ENCODE data around the gene LRGUK. TPM values are rescaled to one million over a fixed set of nuclear protein-coding genes. Genes with fewer than 3 reads are reported as not detected.
A peak's percentile ranks its signal among the peaks of the same experiment; 100 is the strongest.

LRGUK gene
- total RNA-seq, 1 experiment from 2014 or later: 1.9 TPM

DNA sequence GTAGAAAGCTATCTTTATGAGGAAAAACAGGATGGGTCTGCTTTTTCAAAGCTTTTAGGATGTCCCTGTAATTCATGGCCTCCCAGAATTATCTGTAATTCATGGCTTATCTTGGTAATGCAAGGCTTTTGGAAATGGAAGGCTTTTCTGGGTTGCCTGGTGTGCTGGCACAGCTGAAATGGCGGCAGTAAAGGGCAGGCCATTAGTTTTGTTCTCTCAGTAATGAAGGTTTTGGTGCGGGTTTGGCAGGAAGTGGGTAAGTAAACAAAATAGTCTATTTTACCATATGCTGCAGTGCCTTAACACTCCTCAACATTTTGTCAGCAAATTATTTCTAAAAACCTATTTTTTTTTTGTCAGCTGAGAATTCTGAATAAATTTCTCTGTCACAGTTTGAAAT is 69.3 kb downstream of the LRGUK start:
- CTCF ChIA-PET: interaction anchor here (1.2 kb wide), 1 partner anchor 161 kb away, joined by 3 read pairs; no protein-coding TSS in a partner anchor
- H3K27ac Mint-ChIP-seq: no peak overlapping the region
- POLR2A ChIA-PET: no interaction called here
- no peaks in the 10 kb centered on the region for H3K9me3 Mint-ChIP-seq
- no peak for ATAC-seq
- no peak overlapping the region for H3K4me3 Mint-ChIP-seq
- no peaks in the 10 kb centered on the region; the same call in 1 of the 2 replicates for H3K36me3 Mint-ChIP-seq
- no peaks in the 10 kb centered on the region for H3K27me3 Mint-ChIP-seq (ENCODE audit: low read depth)
- DNase-seq (ENCODE audit: low spot score): no peak
- TF ChIP-seq, protein P1, sequence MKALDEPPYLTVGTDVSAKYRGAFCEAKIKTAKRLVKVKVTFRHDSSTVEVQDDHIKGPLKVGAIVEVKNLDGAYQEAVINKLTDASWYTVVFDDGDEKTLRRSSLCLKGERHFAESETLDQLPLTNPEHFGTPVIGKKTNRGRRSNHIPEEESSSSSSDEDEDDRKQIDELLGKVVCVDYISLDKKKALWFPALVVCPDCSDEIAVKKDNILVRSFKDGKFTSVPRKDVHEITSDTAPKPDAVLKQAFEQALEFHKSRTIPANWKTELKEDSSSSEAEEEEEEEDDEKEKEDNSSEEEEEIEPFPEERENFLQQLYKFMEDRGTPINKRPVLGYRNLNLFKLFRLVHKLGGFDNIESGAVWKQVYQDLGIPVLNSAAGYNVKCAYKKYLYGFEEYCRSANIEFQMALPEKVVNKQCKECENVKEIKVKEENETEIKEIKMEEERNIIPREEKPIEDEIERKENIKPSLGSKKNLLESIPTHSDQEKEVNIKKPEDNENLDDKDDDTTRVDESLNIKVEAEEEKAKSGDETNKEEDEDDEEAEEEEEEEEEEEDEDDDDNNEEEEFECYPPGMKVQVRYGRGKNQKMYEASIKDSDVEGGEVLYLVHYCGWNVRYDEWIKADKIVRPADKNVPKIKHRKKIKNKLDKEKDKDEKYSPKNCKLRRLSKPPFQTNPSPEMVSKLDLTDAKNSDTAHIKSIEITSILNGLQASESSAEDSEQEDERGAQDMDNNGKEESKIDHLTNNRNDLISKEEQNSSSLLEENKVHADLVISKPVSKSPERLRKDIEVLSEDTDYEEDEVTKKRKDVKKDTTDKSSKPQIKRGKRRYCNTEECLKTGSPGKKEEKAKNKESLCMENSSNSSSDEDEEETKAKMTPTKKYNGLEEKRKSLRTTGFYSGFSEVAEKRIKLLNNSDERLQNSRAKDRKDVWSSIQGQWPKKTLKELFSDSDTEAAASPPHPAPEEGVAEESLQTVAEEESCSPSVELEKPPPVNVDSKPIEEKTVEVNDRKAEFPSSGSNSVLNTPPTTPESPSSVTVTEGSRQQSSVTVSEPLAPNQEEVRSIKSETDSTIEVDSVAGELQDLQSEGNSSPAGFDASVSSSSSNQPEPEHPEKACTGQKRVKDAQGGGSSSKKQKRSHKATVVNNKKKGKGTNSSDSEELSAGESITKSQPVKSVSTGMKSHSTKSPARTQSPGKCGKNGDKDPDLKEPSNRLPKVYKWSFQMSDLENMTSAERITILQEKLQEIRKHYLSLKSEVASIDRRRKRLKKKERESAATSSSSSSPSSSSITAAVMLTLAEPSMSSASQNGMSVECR (CRISPR knock-in tag; IDR thresholded peaks at IDR 0.05; ENCODE audit: borderline replicate concordance): no peak
- TF ChIP-seq, protein P2, sequence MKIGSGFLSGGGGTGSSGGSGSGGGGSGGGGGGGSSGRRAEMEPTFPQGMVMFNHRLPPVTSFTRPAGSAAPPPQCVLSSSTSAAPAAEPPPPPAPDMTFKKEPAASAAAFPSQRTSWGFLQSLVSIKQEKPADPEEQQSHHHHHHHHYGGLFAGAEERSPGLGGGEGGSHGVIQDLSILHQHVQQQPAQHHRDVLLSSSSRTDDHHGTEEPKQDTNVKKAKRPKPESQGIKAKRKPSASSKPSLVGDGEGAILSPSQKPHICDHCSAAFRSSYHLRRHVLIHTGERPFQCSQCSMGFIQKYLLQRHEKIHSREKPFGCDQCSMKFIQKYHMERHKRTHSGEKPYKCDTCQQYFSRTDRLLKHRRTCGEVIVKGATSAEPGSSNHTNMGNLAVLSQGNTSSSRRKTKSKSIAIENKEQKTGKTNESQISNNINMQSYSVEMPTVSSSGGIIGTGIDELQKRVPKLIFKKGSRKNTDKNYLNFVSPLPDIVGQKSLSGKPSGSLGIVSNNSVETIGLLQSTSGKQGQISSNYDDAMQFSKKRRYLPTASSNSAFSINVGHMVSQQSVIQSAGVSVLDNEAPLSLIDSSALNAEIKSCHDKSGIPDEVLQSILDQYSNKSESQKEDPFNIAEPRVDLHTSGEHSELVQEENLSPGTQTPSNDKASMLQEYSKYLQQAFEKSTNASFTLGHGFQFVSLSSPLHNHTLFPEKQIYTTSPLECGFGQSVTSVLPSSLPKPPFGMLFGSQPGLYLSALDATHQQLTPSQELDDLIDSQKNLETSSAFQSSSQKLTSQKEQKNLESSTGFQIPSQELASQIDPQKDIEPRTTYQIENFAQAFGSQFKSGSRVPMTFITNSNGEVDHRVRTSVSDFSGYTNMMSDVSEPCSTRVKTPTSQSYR (CRISPR knock-in tag; IDR thresholded peaks at IDR 0.05): no peak
- TF ChIP-seq, protein P3, sequence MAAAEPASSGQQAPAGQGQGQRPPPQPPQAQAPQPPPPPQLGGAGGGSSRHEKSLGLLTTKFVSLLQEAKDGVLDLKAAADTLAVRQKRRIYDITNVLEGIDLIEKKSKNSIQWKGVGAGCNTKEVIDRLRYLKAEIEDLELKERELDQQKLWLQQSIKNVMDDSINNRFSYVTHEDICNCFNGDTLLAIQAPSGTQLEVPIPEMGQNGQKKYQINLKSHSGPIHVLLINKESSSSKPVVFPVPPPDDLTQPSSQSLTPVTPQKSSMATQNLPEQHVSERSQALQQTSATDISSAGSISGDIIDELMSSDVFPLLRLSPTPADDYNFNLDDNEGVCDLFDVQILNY (CRISPR knock-in tag; IDR thresholded peaks at IDR 0.05): no peak
- TF ChIP-seq FOXJ3 (CRISPR knock-in tag; IDR thresholded peaks at IDR 0.05; ENCODE audit: borderline replicate concordance): no peak
- TF ChIP-seq, protein P4, sequence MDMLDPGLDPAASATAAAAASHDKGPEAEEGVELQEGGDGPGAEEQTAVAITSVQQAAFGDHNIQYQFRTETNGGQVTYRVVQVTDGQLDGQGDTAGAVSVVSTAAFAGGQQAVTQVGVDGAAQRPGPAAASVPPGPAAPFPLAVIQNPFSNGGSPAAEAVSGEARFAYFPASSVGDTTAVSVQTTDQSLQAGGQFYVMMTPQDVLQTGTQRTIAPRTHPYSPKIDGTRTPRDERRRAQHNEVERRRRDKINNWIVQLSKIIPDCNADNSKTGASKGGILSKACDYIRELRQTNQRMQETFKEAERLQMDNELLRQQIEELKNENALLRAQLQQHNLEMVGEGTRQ (CRISPR knock-in tag; IDR thresholded peaks at IDR 0.05): no peak
- no peak for TF ChIP-seq ZNF423 (CRISPR knock-in tag; IDR thresholded peaks at IDR 0.05)
- peaks cover 19% of the 10 kb centered on the region for H3K4me1 Mint-ChIP-seq

DNA sequence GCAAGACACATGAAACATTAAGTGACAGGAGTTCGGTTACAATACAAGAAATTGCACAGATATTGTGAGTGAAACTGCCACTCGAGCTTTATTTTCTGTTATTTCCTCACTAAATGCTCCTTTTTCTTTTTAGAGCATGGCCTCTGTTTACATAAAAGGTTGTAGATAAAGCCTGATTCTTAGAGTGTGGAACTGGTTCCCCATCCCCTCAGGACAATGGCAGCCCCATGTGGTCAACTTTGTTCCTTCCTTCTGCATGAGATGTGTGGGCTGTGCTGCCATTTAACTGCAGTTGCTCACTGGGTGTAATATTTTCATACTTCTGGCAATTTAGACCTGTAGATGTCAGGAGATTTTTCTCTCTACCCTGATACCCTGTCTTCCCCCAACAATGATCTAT is 70.2 kb downstream of the LRGUK start:
- Mint-ChIP-seq H3K4me3 (no peak overlapping the region), H3K36me3 (no peaks in the 10 kb centered on the region; the same call in 1 of the 2 replicates), H3K4me1 (peaks cover 19% of the 10 kb centered on the region), H3K27me3 (ENCODE audit: low read depth) (no peaks in the 10 kb centered on the region), H3K9me3 (no peaks in the 10 kb centered on the region), H3K27ac (no peak overlapping the region)
- POLR2A ChIA-PET: no interaction called here
- TF ChIP-seq TCF7 (CRISPR knock-in tag; IDR thresholded peaks at IDR 0.05; ENCODE audit: low read depth): no peak
- no peak for TF ChIP-seq TP53 (CRISPR knock-in tag; IDR thresholded peaks at IDR 0.05)
- TF ChIP-seq FOXP1 (CRISPR knock-in tag; IDR thresholded peaks at IDR 0.05; ENCODE audit: borderline replicate concordance): no peak
- TF ChIP-seq, protein P5, sequence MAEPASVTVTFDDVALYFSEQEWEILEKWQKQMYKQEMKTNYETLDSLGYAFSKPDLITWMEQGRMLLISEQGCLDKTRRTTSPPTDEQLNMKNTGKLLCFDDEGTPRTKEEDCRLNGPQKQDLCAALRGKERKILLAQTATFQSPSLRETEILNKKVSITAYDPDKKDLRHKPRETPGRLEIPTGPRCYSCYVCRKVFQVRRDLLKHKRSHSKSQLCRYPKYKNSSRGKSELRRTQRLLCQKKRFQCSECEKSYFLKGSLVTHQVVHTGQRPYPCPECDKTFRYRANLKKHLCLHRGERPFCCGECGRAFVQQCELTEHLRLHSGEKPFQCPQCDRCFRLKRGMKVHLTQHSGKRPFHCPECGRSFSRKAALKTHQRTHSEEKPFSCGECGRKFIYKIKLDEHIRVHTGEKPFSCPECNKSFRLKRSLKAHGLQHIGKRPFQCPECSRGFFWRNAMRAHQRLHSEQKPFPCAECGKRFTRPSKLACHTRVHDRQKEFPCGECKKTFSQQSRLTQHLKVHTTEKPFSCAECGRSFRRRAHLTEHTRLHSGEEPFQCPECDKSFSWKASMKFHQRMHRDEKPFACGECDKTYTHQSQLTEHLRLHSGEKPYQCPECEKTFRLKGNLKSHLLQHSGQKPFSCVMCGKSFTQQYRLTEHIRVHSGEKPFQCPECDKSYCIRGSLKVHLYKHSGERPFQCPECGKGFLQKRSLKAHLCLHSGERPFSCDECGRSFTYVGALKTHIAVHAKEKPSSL (CRISPR knock-in tag; conservative IDR thresholded peaks at IDR 0.05): no peak
- CTCF ChIA-PET: interaction anchor here (1.2 kb wide), 1 partner anchor 160 kb away, joined by 3 read pairs; no protein-coding TSS in a partner anchor
- peak; percentile 38; the same call in 1 of the 2 replicates for ATAC-seq
- no peak for DNase-seq (ENCODE audit: low spot score)
